WI38 (cell line): Measurements from ENCODE around the gene PIK3CB.
A peak's percentile ranks its signal among the peaks of the same experiment; 100 is the strongest.
"Not testable (repeated sequence)": the region's sequence is repeated elsewhere in the genome, so short reads cannot be mapped to it uniquely, and the experiment has no call there.

Experiments
- H3K4me3 ChIP-seq: 2 replicates; pipeline ENCODE4 v1.5.1; 2011; ENCODE audit warnings: low read depth, mild to moderate bottlenecking, control low read depth, low read length
- TF ChIP-seq, protein P1 (sequence below): IDR thresholded peaks from 2 replicates; pipeline ENCODE4 v1.5.1; 2012; ENCODE audit warnings: low read depth, mild to moderate bottlenecking, control low read depth, low read length

PIK3CB gene

GRCh38 chr3:138625707-138626365 is 208.9 kb downstream of the PIK3CB start:
- TF ChIP-seq, protein P1, sequence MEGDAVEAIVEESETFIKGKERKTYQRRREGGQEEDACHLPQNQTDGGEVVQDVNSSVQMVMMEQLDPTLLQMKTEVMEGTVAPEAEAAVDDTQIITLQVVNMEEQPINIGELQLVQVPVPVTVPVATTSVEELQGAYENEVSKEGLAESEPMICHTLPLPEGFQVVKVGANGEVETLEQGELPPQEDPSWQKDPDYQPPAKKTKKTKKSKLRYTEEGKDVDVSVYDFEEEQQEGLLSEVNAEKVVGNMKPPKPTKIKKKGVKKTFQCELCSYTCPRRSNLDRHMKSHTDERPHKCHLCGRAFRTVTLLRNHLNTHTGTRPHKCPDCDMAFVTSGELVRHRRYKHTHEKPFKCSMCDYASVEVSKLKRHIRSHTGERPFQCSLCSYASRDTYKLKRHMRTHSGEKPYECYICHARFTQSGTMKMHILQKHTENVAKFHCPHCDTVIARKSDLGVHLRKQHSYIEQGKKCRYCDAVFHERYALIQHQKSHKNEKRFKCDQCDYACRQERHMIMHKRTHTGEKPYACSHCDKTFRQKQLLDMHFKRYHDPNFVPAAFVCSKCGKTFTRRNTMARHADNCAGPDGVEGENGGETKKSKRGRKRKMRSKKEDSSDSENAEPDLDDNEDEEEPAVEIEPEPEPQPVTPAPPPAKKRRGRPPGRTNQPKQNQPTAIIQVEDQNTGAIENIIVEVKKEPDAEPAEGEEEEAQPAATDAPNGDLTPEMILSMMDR: no peak
- H3K4me3 ChIP-seq: no peak overlapping the region

DNA sequence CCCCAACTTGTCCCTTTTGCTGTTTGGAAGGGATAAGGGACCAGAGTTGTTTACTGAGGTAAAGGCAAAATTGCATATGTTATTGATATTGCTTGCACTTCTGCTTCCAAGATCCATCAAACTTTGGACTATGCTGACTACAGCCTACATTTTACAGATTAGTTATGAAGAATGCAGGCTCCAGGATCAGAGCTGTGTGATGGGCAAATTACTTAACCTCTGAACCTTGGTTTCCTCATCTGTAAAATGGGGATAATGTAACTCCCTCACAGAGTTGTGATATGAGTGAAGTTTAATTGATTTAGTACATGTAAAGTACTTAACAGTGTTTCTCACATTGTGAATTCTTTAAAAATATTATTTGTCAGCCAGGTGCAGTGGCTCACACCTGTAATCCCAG is 210.2 kb downstream of the PIK3CB start:
- TF ChIP-seq, protein P1: no peak
- H3K4me3 ChIP-seq: no peak overlapping the region

DNA sequence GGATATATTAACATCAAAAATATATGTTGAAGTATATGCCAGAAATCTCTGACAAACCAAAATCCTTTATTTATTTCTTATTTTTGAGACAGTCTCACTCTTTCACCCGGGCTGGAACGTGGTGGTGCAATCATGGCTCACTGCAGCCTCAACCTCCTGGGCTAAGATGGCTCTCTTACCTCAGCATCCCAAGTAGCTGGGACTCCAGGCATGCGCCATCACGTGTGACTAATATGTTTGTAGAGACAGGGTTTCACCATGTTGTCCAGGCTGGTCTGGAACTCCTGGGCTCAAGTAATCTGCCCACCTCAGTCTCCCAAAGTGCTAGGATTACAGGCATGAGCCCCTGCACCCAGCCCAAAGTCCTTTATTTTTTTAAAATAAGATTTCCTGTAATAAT is 214.3 kb downstream of the PIK3CB start:
- H3K4me3 ChIP-seq: no peak overlapping the region
- TF ChIP-seq, protein P1: no peak

DNA sequence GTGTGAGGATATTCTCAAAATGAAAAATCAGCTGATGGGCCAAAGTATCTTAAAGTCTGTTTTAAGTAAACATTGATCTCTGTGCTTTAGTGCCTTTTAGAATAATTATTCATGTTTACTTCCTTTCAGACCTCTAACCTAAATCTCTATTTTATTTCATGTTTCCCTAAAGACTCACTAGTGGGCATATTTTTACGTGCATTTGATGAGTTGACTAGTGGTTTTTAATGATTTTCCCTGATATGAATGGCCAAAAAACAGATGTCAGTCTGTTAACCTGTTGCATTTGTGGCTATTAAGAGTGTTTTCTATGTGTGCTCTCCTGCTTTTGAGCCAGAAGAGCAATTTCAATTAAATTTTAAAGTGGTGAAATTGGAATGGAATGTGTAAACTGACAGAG is 219.3 kb downstream of the PIK3CB start:
- H3K4me3 ChIP-seq: no peak overlapping the region
- TF ChIP-seq, protein P1: no peak

DNA sequence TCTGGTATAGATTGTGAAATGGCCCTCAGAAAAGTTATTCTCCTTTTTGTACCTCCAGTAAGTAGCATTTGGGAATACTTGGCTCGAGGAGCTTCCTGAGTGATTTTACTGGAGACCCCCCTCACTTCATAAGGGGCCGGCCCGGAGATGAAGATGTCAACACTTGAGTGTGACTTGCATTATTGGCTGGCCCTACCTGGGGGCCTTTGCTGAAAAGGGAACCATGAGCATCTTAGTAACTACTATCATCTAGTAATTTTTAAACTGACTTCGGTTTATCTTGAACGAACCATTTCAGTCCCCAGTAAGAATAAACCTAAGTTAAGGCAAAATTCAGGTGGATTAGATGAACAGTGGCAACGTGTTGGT is 224.8 kb downstream of the PIK3CB start:
- TF ChIP-seq, protein P1: no peak
- no peak overlapping the region; the same call in 1 of the 2 replicates for H3K4me3 ChIP-seq

GRCh38 chr3:138608322-138609135 is 226.2 kb downstream of the PIK3CB start, which contains the start of gene FAIM:
Gene FAIM, plus strand, starts transcription at chr3:138608771. Its CDS starts 10,956 bp downstream, at chr3:138619727.
- H3K4me3 ChIP-seq: peak within 1 kb of the TSS; percentile 62
- TF ChIP-seq, protein P1: no peak

GRCh38 chr3:138604106-138604595 is 230.6 kb downstream of the PIK3CB start:
- not testable (repeated sequence) for H3K4me3 ChIP-seq
